Stimulated activated CD4-positive, alpha-beta T cell treated with anti-CD3 and anti-CD28 coated beads, Interleukin-15, amount 100 ng/mL, for 1 hour (primary cell): ENCODE measurements around the gene WNT3.
"Not testable (repeated sequence)": the region's sequence is repeated elsewhere in the genome, so short reads cannot be mapped to it uniquely, and the experiment has no call there.

Experiments used
- DNase-seq, 2 donors: peaks; one replicate each; pipeline ENCODE4 v3.0.0-alpha.2; 2020; ENCODE audit warnings: low read depth in 1 of 2, low spot score in 1 of 2

WNT3 gene

DNA sequence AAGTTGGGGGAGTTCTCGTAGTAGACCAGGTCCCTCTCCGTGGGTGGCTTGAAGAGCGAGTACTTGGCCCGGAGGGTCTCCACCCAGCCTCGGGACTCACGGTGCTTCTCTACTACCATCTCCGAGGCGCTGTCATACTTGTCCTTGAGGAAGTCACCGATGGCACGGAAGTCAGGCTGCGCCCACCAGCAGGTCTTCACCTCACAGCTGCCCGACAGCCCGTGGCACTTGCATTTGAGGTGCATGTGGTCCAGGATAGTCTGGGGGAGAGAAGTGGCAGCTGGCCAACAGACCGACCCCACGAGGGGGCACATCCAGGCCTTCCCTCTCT lies 50.0 kb downstream of the WNT3 start:
- DNase-seq, result no peak

DNA sequence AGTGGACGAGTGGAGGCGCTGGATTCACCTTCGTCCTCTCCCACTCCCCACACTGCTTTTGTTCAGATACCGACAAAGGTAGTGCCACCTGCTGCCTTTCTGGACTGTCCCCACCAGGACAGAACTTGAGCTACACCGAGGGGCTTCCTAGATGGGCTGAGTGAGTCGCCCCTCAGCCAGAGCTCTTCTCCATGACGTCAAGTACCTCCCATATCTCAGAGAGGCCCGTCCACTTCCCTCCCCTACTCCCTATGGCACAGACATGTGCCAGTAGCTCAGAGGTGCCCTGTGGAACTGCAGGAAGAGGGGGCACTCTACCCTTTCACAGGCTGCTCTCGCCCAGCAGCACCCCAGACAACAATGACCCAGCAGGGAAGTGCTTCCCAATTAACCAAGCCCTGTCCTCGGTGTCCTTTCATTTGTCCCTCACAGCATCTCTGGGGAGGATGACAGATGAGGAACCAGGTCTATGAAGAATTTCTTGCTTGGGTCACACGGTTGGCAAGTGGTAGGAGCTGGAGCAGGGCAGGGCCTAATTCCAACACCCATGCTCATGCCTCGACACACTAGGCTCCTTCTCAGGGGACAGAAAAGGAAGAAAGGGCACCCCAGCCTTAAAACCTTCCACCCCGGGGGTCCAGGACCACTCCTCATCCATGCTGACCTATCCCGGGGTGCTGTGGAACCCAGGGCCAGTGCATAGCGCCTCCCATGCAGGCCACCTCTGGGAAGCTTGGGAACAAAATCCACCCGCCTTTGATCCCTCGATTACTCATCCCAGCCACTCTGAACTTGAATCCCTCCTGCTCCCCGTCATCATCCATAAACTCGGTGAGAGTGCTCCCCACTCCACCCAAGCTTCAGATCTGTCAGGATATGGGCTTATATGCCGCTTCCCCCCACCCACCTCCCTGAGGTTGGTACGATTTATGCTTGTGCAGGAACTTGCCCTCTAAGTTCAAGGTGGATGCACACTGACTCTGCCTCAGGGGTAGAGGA lies 51.7 kb downstream of the WNT3 start:
- no peak for DNase-seq

DNA sequence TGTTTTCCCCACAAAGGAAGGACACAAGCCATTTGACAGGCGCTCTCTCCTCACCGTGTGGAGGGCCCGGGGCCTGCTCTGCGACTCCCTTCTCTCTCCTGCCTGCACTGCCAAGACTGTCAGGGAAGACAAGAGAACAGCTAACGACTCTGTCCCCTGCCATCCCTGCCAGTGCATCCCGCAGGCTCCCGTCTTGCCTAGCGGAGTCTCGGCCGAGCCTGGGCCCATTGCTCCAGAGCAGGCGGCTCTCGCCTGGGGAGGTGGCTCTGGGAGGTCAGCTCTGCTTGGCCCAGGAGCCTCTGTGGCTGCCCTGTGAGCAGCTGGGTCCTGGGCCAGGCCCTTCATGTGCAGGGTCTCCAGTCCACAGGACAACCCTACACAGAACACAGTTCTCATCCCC lies 53.0 kb downstream of the WNT3 start:
- DNase-seq, result no peak

DNA sequence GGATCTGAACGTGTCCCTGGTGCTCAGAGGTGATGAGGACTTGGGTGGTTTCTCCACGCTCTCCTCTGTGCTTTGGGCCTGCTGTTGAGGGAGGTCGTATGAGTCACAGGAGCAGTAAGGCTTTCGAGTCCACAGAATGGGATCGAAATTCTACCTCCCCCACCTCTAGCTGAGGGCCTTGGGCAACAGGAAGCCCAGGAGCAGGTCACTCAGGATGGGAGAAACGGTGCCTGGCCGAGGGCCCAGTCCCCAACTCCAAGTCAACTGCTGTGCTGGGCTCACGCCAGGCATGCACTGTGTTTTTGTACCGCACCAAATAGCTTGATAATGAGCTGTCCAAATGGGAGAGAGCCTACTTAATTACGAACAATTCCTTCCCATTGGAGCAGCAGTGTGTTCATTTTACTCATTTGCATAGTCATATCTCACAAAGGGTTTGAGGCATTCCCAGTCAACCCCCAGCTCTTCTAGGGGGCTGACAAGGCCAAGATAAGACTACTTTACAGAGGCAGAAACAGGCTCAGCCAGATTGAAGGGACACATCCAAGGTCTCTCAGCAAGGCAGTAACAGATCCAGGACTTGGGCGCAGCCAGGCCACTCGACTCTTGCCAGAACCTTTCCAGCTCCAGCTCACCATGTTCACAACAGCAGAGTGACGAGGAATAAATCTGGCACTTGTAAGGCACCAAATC lies 53.6 kb downstream of the WNT3 start:
- DNase-seq, result no peak

DNA sequence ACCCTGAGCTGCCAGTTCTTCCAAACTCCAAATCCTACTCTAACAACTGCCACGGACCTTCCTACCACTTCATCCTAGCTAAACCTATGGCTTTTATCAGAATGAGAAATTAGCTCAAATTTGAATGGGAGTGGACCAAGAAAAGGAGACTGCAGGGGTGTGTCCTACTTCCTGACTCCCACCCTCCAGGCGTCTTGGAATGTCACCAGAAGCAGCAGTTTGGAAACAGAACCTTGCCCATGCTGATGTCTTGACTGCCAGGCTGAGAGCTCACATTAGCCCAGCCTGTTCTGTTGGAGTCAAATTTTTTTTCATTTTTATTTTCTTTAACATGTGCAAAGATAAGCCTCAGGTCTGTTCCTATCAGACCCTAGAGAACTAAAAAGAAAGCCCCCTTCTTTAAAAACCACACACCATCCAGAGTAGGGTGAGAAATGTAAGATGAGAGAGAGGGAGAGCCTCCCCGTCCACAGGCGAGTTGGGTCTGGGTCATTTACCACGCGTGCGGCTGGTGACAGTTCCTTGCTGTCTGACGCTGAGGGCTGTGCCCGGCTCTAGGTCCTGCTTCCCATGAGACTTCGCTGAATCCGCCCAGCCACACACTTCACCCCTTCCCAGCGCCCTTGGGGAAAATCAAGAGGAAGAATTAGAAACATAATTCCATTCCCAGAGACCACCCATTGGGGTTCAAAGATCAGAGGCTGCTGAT lies 54.3 kb downstream of the WNT3 start:
- DNase-seq, result no peak

DNA sequence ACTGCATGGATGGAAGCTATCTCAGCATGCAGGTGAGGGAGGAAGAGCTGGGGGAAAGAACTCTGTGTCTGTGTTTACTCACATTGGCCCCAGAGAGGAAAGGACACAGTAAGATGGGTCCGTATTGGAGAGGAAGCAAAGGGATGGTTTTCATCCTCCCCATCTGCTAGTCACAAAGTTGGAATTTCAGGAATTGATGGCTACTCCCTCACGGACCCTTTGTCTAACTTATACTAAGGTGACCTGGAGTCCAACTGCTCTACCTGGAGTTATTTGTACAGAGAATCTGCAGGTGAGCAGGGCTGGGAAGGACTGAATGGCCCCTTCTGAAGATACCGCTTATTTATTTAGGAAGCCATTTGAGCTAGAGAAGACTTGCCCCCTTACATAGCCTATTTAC lies 55.1 kb downstream of the WNT3 start:
- no peak for DNase-seq

DNA sequence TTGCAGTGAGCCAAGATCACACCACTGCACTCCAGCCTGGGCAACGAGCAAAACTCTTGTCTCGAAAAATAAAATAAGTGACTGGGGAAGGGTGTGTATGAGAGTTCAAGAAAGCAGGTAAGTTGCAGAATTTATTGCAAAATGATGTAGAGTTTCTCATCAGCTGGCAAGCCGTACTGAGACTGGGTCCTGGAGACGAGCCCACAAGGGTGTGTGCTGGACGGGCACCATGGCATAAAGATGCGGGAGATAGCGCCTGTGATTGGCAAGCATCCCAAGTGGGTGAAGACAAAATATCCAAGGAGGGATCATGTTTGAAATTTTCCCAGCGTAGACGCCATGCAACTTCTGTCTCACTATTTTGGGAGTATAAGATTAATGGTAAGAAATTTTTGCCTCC lies 59.4 kb downstream of the WNT3 start:
- DNase-seq, result no peak

DNA sequence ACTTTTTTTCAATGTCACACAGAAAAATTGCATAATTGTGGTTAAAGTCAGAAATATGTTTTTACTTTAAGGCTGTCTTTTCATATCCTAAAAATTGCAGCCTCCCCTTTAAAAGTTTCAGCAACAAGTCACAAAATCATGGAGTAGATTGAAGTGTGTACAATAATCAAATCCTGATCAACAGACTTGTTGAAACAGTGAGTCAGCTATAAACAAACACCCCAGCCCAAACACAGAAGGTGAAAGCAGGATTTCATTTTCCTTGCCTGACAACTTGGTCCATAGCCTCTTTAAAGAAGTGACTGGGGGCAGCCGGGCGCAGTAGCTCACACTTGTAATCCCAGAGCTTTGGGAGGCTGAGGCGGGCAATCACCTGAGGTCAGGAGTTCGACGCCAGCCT lies 59.9 kb downstream of the WNT3 start:
- DNase-seq, result no peak

DNA sequence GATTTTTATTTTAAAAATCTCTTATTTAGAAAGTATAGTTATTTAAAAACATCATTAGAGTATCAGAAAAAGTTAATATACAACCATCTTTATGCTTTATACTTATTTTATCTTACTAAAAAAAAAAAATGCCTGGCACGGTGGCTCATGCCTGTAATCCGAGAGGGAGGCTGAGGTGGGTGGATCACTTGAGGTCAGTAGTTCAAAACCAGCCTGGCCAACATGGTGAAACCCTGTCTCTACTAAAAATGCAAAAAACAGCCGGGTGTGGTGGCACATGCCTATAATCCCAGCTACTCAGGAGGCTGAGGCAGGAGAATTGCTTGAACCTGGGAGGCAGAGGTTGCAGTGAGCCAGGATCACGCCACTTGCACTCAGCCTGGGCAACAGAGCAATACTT lies 60.9 kb downstream of the WNT3 start:
- DNase-seq, result not testable (repeated sequence)

DNA sequence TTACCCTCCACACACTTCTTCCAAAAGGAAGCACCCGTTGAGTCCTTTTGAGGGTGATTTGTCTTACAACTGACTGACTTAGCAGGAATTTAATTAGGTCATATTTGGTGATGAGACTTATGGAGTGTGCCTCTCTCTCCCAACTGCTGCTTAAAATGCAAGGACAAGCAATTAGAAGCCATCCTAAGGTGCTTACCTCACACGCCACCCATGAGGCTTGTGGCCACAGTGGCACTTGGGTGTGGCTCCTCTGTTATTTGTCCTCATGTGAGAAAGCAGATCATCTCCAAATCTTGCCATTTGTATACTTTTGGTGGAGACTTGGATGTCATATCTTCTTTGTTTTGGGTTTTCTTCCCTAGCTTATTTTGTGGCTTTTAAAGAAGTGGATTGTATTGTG lies 61.6 kb downstream of the WNT3 start:
- no peak for DNase-seq

DNA sequence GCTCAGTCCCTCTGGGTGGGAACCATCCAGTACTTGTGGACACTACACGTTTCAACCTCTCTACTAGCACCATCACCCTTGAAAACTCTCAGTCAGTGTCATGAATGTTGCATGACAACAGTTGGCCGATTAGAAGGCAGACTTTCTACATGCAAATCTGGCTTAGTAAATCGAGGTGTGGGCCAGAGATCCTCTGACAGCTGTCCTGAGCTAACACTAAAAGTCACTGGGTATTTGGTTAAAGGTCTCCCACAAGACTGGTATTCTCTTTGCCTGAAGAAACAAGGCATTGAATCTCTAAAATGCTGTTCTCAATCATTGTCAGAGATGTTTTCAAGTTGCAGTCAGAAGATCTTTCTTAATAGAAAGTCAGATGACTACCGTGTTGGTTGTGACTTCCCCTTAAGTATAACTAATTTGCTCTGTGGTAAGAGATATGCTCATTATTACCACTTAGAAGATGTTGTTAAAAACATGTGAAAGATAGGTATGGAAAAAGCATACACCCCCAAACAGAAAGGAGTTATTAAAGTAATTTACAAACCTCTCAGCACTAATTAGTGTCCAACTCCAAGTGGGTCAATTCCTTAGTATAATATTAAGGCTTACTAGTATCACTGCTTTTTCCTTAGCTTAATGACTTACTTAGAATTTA lies 62.3 kb downstream of the WNT3 start:
- no peak for DNase-seq

DNA sequence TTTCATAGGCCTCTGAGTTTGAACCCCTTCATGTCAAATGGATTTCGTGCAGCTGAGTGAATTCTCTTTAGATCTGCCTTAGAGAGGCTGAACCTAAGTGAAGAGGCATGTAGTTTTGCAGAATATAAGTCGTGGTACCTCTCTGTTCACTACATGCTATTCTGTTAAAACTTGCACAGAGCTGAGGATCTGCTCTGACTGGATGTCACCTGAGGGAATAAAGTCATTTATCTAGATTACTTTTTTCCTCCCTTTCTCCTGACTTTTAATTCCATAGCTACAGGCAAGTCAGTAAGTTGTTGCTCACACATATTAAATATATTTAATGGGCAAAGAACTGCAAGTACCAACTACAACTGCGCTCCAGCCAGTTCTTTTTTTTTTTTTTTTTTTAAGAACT lies 64.7 kb downstream of the WNT3 start:
- no peak for DNase-seq

DNA sequence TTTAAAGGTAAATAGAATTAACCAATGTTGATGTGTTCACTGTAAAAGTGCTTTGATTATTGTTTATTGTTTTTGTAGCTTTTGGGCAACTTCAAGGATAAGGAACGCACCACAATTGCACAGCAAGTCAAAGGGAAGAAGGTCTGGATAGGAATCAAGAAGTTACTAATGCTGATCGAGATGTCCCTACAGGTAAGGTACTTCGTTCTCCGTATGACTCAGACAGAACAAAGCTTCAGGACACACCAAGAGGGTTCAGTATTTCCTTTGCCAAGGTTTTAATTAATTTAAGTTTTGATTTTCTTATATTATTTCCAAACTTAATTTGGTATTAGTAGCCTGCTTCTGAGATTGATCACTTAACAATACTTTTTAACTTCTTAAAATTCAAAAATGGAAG lies 67.1 kb downstream of the WNT3 start:
- no peak for DNase-seq

DNA sequence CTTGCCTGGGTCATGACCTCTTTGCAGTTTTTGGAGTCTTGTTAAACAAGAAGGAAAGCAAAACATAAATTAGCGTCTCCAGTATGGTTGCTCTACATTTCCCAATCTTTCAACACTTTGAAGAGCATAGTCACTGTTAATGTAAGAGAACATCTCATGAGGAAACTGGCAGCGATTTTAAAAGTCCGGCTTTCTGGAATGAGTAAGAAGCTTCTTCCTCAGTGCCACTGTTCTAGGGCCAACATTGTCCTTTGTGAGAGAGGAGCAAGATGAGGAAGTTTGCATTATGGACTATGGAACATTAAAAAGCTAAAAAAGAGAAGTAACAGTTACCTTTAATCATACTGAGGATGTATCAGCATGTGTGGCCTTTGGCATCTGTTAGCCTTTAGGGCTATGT lies 73.1 kb downstream of the WNT3 start:
- DNase-seq, result no peak

DNA sequence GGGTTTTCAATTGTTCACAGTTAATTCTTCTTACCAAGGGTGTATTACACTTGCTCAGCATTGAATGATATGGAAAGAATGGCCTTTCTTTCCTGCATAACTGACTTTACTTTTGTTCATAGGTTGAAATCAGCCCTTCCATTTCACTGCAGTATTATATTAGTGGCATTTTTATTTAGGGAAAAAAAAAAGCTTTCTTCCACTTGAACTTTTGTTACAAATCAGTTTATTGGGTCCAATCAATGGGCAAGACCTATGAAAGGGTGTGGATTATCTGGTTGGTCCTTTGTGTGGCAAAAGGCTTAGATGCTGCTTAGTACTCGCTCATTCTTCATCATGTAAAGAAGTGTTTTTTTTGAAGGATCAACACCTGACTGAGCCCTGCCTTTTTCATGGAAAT lies 74.1 kb downstream of the WNT3 start:
- no peak for DNase-seq

DNA sequence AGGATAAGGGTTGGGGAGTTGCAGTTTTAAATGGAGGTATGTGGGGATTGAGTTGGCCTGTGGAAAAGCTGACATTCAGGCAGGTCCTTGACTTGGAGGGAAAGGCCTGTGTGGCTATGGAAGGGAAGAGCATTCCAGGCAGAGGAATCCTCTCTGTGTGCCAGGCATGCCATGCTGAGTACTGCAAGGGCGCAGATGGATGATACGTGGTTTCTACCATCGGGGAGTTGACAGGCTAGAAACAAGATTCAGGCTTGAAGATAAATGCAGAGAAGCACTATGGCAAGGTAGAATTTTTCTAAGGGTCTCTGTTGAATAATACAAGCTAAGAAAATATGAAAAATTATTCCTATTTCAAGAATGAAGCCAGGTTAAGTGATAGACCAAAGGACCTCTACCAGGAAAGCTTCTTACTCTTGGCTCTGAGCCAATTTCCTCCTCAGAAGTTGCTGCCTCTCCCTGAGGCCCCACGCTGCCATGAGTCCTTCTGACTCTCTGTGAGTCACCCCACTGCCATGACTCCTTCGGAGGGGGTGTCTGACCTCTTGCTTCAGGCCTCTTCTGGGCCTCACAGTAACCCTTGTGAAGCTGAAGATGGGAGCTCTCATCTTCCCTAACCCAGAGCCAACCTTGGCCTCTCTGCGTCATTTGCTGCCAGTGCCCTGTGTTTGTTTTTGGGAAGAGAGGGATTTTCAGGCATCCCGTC lies 75.8 kb downstream of the WNT3 start:
- DNase-seq, result no peak

DNA sequence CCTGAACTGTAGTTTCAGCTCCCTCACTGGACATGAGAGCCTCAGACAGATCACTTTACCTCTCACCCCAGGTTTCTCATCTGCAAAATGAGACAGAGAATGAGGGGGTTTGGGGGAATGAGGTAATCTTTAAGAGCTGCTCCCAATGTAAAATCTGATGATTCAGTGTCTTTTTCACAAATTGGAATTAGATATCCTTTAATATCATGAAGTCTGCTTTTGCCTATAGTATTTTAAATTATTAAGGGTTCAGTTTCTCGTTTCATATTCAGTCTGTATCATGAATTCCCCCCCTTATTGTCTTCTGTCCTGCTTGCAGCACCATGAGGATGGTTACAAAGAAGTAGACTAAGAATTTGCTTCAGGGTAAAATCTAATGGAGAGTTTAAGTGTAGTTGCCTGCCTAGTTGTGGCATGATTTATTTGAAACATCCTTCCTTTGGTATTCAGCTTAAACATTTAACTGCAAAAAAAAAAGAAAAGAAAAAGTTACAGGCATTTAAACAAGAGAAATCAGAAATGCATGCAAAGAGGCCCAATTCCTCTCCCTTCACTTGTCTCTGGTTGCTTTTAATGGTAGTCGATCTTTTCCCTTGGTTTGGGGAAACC lies 77.3 kb downstream of the WNT3 start:
- DNase-seq, result no peak

DNA sequence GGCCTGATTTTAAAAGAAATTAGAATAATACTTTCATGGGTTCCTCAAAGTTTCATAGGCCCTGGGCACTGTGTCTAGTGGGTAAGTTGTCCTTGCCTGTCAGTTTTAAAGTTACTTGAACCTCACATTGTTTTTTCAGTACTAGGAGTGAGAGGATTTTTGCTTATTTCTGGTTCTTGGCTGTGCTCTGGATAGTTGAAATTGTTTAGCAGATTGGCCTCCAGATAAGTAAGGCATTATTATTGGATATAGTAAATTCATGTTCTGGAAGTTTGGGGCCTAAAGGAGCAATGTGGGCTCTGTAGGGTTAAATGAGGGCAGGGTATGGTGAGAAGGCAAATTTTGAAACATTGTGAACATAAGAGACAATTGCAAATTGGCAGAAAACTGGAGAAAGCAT lies 78.5 kb downstream of the WNT3 start:
- no peak for DNase-seq

DNA sequence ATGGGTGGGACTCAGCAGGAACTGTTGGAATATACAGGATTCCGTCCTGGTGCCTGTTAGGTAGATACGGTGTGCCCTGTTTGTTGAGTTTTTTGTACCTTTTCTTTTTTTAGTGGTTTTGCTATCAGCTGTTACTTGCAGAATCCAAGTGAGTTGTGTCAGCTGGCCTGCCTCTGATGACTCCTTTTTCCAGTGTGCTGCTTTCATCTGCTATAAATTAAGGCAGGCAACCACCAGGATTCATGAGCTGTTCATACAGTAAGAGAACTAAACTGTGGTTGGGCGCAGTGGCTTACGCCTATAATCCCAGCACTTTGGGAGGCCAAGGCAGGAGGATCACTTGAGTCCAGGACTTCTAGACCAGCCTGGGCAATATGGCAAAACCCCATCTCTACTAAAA lies 79.9 kb downstream of the WNT3 start:
- DNase-seq, result no peak

DNA sequence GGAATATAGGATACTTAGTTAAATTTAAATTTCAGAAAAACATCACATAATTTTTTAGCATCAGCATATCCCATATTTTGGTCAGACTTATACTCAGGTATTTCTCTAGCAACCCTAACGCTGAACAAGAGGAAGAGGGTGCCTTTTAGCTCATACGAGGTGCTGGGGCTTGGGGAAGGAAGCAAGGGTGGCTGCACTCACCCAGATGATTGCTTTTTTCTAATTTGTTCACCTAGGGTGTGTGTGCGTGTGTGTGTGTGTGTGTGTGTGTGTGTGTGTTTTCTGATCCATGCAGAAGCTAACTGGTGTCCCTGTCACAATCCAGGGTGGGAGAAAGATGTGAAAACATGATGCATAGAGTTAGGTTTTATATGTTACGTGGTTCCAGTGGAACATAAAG lies 81.2 kb downstream of the WNT3 start:
- no peak for DNase-seq

DNA sequence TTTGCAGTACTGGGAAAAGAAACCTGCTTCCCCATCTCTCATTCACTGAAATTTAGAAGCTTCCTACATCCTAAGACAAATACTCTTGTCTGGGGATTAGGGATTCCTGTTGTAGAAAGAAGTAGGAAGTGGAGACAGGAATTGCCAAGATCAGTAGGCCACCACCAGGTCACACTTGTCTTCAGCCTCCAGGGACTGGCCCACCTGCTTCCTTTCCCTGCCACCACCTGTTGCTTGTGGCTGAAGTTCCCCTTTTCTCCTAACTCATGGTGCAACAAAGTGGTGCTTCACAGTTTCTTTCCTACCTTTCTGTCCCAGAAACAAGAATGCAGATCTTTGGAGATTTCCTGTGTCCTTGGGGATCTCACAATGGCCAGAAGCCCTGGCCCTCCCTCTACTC lies 82.4 kb downstream of the WNT3 start:
- no peak for DNase-seq
